HepG2 (cell line): Measurements from ENCODE around the gene NOMO2.
"Not testable (repeated sequence)": the region's sequence is repeated elsewhere in the genome, so short reads cannot be mapped to it uniquely, and the experiment has no call there.

Source experiments
- ARID2 ChIP-seq: sonication (generic); formaldehyde crosslinking; IDR thresholded peaks from 2 replicates; pipeline ENCODE4 v1.8.1; 2022; ENCODE audit warnings: mild to moderate bottlenecking, missing genetic modification reagents, borderline replicate concordance
- CTCF ChIP-seq: sonication (generic); formaldehyde crosslinking; IDR thresholded peaks from 2 replicates; pipeline ENCODE4 v1.5.0; 2020; ENCODE audit warnings: mild to moderate bottlenecking, missing genetic modification reagents, moderate library complexity
- GMEB1 ChIP-seq: sonication (generic); formaldehyde crosslinking; IDR thresholded peaks from 2 replicates; pipeline ENCODE4 v1.5.1; 2020; ENCODE audit warnings: missing genetic modification reagents, mild to moderate bottlenecking, borderline replicate concordance
- HNRNPK ChIP-seq: fragments of 200-400 bp; formaldehyde crosslinking; IDR thresholded peaks from 2 replicates; pipeline ENCODE4 v1.6.1; 2018; ENCODE audit warnings: low read length, low read depth, moderate library complexity, mild to moderate bottlenecking; ENCODE audit not compliant: poor library complexity, severe bottlenecking
- NFIC ChIP-seq: IDR thresholded peaks from 2 replicates; pipeline ENCODE4 v1.6.1; 2012; ENCODE audit warnings: mild to moderate bottlenecking, low read length, inconsistent platforms

- TF ChIP-seq CTCF (CRISPR knock-in tag); ARID2 (CRISPR knock-in tag); HNRNPK; NFIC; GMEB1 (CRISPR knock-in tag): not testable (repeated sequence)
Measured at GRCh38 chr16:18597734-18598133, 35.8 kb upstream of the NOMO2 start.
